ENCODE data around the gene JAKMIP1.

Gene JAKMIP1

GRCh38 chr4:6177587-6178197 lies 22.7 kb downstream of the JAKMIP1 start:
- DNase-seq: no peak

GRCh38 chr4:6175426-6175825 lies 24.9 kb downstream of the JAKMIP1 start:
- no peak for DNase-seq

GRCh38 chr4:6172927-6173200 lies 27.5 kb downstream of the JAKMIP1 start:
- no peak for DNase-seq

GRCh38 chr4:6172093-6172926 lies 28.0 kb downstream of the JAKMIP1 start:
- DNase-seq: no peak

- no peak for DNase-seq
Measured at GRCh38 chr4:6169239-6169638, 31.1 kb downstream of the JAKMIP1 start.

- DNase-seq: no peak
Measured at GRCh38 chr4:6165766-6166165, 34.6 kb downstream of the JAKMIP1 start.

- DNase-seq: no peak
Measured at GRCh38 chr4:6162885-6163284, 37.5 kb downstream of the JAKMIP1 start.

GRCh38 chr4:6161921-6162464 lies 38.4 kb downstream of the JAKMIP1 start:
- DNase-seq: no peak

- no peak for DNase-seq
Measured at GRCh38 chr4:6160536-6160935, 39.8 kb downstream of the JAKMIP1 start.

GRCh38 chr4:6157926-6158325 lies 42.4 kb downstream of the JAKMIP1 start:
- no peak for DNase-seq

- DNase-seq: no peak
Measured at GRCh38 chr4:6155996-6156750, 44.2 kb downstream of the JAKMIP1 start.

- DNase-seq: no peak
Measured at GRCh38 chr4:6154875-6155274, 45.5 kb downstream of the JAKMIP1 start.

- no peak for DNase-seq
Measured at GRCh38 chr4:6153874-6154273, 46.5 kb downstream of the JAKMIP1 start.

- DNase-seq: no peak
Measured at GRCh38 chr4:6152869-6153705, 47.3 kb downstream of the JAKMIP1 start.

GRCh38 chr4:6150046-6150735 lies 50.2 kb downstream of the JAKMIP1 start:
- no peak for DNase-seq

- no peak for DNase-seq
Measured at GRCh38 chr4:6148506-6149205, 51.7 kb downstream of the JAKMIP1 start.

- DNase-seq: no peak
Measured at GRCh38 chr4:6147441-6147840, 52.9 kb downstream of the JAKMIP1 start.

- DNase-seq: no peak
Measured at GRCh38 chr4:6143603-6144181, 56.7 kb downstream of the JAKMIP1 start.

GRCh38 chr4:6142935-6143602 lies 57.3 kb downstream of the JAKMIP1 start:
- no peak for DNase-seq

- DNase-seq: no peak
Measured at GRCh38 chr4:6142511-6142910, 57.8 kb downstream of the JAKMIP1 start.

- DNase-seq: no peak
Measured at GRCh38 chr4:6141554-6141953, 58.8 kb downstream of the JAKMIP1 start.
